HG02642 (cell line): ENCODE results near the gene NKX2-4.

ENCODE experiments used
- ATAC-seq: cut with Tn5 transposase; IDR thresholded peaks from one replicate; pipeline ENCODE4 v1.9.1; 2021; ENCODE audit warnings: mild to moderate bottlenecking; ENCODE audit not compliant: unreplicated experiment, poor library complexity

Gene NKX2-4

DNA sequence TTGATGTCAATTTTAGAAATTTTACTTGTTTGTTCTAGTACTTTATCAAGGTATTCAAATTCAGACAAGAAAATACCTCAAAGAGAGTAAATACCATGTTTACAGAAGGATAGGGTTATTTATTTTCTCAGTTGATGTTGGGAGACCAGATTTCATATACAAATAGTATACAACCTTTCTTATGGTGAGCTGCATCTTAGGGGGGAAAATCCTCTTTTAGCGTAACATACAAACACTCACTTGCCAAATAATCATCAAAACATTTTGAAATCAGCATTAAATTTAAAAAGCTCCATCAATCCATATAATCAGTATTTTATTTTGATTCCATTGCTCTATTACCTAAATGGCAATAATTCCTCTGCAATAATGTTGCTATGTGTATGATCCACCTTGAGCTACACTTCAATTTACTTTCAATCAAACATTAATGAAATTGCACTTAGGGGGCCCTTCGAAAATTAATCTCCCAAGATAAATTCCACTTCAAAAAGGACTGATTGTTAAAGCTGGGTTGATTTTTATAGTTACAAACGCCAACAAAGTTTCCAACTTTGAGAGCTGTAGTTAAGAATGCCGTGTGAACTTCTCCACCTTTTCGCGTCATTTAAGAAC is 2.2 kb downstream of the NKX2-4 start:
- ATAC-seq: no peak

DNA sequence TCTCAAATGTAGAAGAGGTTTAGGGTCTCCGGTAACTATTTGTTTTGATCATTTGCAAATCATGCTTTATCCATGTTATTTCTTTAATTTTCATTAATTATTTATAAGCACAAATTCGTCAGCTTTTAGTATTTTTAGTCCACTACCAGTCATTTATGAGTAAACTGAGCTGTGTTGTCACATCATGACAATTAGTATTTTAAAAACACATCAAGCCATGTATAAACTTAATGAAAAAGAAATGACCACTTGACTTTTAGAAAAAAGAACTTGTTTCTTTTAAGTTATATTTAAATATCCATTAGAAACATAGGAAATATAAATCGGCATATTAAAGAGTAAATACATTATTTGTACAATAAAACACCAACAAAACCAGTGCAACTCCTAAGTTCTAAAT is 2.8 kb downstream of the NKX2-4 start:
- ATAC-seq: no peak

DNA sequence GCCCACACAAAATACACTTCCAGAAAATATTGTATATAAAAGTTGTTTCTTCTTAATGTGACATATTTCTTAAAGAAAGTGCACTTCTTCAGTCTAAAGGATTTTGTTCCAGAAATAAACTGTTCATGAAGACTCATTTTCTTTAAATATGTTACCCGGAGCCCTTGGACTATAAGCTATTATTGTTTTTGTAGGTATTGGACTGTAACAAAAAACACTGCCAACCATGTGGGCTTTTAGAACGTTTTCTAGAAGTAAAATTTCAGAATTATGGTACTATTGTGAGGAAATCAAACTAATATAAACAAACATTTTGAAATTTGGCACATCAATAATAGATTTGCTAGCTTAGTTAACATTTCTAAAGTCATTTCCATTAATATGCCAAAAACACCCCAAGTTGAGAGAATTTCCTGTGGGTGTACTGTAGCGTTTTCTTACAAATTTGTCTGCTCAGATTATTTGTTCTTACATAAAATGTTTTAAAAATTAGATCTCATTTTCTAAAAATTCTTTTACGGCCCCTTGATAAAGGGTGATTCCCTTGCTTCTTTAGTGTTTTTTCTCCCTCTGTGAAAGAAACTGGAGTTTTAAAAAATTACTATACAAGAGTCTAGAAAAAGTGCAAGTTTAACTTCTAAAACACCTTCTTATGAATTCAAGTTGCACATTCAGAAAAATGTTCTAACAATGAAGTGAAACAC is 3.4 kb downstream of the NKX2-4 start:
- ATAC-seq: no peak

DNA sequence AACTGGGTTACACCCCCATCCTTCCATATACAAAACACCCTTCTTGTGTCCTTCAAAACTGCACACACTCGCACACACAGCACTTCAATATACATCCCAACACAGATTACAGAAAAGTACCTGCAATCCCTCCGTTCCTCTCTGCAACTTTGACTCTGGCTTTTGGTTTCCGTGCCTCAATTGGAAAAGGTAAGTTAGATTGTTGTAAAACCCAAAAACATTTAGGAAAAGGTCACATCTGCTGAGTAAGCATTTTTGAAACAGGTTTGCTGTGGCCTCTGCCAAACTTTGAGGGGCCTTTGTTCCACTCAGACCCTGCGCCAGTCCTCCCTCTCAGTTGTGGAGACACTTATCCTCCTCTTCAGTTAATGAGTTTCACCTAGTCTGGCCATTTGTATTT is 4.2 kb downstream of the NKX2-4 start:
- no peak for ATAC-seq

DNA sequence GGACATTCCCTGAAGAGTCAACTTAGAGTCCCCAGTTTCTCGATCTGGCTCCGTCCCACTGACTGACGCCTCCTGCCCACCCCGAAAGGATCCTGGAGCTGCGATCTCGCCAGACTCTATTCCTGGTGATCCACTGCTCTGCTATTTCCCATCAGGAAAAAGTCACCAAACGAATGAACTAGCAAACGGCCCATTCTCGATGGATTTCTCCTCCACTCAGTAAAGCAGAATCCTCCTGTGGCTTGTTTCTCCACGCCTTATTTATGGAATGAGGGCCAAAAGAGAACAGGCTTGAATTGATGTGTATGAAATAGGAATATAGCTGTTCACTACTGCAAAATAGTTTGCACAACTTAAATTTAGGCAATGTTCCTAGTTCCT is 5.4 kb downstream of the NKX2-4 start:
- ATAC-seq: no peak

DNA sequence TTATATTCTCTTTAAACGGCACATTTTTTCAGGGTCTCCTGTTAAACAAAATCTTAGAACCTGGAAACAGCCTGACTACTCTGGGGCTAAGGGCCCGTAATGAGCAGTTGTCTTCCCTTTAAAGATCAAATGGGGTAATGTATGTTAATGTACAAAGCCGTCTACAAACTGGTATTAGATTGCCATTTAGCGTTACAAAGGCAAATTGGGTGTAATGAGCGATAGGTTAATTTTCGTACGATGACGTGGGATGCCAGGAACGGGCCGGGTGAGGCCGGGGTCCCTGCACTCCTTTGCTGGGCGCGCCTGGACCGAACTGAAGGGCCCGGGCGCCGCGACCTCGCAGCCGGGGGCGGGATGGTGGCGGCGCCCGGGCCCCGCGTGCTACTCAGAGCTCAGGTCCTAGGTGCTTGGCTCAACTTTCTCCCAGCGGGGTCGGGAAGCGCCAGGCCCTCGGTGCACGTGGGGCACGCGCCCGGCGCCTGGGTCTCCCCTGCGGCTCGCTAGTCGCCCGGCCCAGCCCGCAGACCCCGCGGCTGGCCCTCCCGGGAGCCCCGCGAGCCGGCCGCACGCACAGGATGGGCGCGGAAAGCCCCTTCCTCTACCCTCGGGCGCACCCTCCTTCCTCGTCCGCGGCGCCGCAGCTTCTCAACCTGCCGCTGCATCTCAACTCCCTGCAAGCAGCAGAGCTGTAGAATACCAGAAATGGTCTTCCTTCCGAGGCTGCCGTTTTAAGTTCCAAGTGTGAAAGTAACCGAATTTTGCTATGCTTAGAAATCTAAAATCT is 5.9 kb downstream of the NKX2-4 start:
- no peak for ATAC-seq

DNA sequence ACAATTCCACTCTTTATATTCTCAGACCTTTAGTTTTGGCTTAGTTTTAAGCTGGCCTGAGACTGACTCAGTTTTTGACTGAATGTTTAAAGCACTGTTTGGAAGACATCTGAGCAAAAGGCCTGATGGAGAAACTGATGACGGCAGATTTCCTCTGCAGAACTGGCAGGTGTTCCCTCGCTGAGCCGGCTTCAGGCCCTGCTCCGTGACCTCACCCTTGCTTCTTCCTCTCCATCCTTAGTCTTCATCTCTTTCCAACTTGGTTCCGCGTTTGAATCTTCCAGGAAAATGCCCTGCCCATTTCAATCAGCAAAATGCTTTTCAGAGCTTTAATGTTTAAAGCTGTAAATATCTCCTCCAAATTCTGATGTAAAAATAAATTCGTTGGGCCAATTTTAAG is 6.6 kb downstream of the NKX2-4 start:
- ATAC-seq: no peak

DNA sequence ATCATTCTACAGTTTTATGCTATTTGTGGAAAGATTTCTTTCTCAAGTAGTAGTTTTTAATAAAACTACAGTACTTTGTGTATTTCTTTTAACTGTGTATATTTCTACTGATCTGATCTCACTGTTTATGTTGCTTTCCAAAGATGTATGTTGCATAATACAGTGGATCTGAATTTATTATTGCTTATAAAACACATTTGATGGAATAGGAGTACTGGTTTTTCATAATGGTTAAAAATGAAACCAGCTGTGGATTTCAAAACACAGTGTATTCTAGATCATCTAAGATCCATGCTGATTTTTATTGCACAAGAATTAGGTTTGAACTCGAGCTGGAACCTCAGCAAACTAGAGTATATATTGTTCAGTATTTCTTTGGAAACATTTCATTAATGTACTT is 8.0 kb downstream of the NKX2-4 start:
- no peak for ATAC-seq

DNA sequence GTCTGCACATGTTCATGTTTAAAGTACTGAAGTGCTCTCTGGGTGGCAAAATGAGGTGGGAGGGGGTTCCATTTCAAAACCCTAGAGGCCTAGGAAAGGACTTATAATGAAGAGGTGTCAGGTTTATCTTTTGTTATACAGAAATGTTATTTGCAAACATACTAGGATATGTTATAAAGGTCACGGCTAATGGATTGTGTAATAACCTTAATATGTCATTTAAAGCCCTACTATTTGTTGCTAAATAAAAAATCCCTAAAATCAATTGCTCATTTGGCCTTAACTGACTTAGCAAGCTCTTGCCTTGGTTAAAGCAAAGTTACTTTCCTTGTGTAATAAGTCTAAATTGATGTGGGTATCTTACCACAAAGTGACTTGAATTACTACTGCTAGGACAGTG is 8.8 kb downstream of the NKX2-4 start:
- no peak for ATAC-seq

DNA sequence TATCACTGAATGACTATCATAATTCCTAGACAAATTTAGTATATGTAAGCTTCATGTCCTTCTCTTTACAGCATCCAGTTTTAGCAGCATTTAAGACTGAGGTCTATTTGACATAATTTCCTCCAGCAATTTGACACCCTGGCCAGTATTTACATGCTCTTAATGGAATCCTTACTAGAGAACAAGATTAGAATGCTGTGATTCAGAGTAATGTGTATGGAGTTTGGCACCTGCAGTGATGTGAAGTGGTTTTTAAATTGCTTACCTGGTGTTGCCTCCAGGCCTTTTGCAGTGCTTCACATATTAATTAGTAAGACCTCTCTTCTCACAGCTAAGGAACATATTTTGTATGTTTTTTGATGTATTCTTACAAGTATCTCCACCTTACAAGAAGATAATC is 9.8 kb downstream of the NKX2-4 start:
- ATAC-seq: no peak

DNA sequence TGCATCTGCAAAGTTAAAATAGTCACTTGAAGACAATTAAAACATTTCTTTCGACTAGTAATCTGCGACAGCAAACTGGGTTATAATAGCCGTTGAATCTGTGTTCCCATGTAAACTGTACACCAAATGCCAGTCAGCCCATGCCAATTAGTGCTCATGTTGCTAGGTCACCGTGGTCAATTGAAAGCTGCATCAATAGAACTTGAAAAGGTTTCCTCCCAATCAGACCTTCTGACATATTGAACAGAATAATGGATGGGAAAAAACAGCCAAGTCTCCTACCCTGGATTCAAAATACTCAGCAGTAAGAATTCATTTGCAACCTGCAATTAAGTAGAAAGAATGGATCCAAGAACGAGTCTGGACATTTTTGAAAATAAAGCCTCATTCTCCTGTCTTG is 11.2 kb downstream of the NKX2-4 start:
- no peak for ATAC-seq

DNA sequence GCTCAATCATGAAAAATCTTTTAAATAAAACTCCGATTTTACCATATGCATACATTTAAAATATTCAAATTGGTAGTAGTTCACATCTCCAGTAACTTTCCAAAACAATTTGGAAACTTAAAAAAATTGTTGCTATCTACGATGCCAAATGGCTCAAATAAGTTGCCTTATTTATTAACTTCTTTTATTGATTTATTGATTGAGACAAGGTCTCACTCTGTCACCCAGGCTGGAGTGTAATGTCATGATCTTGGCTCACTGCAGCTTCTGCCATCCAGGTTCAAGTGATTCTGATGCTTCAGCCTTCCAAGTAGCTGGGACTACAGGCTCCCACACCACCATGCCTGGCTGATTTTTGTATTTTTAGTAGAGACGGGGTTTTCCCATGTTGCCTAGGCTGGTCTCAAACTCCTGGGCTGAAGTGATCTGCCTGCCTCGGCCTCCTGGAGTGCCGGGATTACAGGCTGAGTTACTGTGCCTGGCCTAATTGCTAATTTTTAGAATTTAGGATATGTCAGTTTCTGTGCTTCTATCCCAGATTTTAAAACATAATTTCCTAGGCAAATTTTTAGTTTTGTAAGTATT is 12.9 kb downstream of the NKX2-4 start:
- ATAC-seq: no peak

DNA sequence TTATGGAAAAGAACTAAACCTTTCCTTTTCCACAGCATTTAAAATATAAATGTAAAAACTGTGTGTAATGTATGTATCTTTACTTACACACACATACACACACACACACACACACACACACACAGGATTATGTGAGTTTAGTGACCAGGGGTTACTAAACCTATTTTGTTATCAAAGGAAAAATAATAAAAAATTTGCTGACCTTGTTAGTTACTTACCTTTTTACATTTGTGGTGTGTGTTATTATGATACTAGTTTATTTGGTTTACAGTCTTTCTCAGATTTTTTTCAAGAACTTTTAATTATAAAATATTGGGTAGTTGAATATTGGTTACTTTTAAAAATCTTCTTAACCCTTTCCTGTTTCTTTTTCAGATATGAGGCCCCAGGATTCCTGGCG is 15.7 kb downstream of the NKX2-4 start:
- no peak for ATAC-seq

DNA sequence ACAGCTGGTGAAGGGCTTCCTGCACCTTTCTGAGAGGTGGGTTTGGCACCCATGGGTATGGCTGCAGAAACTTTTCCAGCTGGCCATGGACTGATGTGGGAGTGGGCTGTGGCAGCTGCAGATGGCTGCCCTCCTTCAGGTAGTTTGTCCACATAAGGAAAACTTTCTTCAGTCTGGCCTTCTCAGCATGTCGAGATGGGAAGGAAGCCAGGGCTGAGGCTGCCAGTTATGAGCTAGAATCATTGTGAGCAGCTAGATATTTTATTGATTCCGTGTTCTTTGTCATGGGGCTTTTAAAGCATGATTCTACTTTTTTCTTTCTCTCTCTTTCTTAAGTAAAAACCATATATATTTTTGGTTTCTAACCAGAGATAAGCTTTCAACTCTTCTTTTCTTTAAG is 16.6 kb downstream of the NKX2-4 start:
- no peak for ATAC-seq

DNA sequence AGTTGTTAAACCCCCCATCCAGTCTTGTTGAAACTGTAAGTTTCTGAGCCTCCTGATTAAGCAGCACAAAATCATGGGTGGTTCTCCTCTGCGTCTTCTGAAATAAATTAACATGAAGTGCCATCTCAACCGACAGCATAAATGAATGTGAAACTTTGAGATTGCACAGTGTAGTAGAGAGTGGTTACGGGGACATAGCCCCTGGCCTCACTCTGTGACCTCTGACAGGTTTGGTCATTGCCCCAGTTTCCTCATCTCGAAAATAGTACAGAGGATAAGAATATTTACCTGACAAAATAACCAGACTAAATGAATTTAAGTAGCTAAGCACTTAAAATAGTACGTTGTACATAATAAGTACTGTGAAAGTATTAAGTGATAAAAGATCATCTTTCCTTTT is 19.1 kb downstream of the NKX2-4 start:
- ATAC-seq: no peak

DNA sequence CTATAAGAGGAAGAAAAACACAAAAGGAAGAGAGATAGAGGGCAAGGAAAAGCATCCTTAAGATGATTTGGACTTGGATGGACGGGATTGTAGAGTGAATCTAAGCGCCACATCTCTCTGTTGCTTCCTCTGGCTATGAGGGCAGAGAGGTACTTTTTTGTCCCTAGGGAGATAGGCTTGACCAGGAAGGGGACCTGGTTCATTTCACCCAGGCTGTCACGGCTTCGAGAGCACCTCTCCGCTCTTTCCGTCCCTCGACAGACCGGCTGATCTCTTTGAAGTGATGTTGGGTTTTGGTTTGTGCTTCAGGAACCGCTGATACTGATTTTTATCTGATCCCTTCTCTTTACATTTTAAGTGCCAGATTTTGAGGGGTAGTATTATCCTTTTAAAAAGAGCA is 19.6 kb downstream of the NKX2-4 start:
- ATAC-seq: no peak

DNA sequence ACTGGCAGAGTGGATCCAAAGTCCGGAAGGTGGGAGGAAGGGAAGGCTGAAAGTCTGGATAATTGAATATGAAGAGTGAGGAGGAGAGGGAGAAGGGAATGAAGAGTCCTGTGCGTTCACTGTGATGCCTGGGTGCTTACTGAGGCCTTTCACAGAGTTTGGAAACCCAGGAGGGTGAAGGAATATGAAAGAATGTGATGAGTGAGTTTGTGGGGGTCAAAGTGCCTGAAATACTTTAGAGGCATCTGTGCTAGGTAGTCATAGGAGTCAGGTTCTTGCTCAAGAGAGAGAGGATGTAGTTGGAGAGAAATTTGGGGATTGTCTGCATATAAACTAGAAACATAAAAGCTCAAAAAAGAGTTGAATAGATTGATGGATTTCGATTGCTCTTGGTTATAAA is 20.7 kb downstream of the NKX2-4 start:
- ATAC-seq: no peak

DNA sequence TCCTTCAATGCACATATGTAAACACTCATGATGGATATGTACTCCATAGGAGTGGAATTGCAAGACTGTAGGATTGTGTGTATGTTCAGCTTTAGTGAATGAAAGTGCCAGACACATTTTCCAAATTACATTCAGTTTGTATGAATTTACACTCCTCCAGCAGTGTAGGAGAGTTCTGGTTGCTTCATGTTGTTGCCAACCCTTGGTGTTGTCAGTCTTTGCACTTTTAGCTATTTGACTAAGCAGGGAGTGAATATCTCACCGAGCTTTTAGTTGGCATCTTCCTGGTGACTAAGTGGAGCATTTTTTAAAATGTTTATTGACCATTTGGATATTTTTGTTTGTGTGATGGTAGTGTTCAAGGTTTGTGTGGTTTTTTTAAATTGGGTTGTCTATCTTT is 23.9 kb downstream of the NKX2-4 start:
- ATAC-seq: no peak

DNA sequence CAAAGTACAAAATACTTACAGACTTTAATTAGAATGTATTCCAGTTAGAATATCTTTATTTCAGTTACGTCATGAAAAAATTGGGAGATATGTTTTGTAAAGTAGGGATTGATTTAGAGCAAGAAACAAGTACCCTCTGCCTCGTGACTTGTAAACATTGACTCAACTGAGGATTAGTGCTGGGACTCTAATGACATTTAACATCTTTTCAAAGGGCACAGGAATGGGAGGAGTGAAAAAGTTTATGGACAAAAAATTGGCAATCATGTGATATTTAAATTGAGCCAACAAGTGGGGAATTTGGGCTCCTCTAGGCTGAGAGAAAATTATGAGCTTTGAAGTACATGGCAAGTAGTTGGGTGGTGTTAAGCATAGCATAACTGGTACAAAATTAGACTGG is 25.3 kb downstream of the NKX2-4 start:
- no peak for ATAC-seq

DNA sequence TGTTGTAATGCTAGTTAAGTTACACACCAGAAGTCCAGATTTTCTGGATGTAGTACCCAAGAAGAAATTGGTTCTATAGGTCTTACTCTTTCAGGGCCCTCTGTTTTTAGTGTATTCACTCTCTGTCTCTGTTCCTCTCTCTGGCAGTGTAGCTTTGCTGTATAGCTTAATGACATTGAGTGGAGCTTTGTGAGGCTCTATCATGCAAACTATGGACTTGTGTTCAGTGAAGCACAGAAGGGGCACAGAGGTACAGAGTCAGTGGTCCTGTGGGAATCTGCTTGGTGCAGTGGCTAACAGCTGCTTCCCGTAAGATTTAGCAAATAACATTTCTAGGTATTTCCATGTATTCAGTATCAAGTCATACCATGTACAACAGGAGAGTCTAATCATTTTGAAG is 26.1 kb downstream of the NKX2-4 start:
- no peak for ATAC-seq

DNA sequence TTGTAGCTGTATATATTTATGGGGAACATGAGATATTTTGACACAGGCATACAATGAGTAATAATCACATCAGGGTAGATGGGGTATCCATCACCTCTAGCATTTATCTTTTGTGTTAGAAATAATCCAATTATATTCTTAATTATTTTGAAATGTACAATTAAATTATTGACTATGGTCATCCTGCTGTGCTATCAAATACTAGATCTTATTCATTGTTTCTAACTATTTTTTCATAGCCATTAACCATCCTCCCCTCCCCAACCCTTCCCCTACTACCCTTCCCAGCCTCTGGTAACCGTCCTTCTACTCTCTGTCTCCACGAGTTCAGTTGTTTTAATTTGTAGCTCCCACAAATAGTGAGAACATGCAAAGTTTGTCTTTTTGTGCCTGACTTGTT is 28.5 kb downstream of the NKX2-4 start:
- no peak for ATAC-seq
